PFSK-1 (cell line): Measurements from ENCODE around the gene CD3E.

ENCODE experiments used
- FOXP2 ChIP-seq: optimal IDR thresholded peaks from 2 replicates; pipeline ENCODE3; 2011; ENCODE audit warnings: borderline replicate concordance, control low read depth, inconsistent platforms; ENCODE audit not compliant: insufficient read depth; ENCODE audit errors: extremely low read length, extremely low read depth
- POLR2AphosphoS5 ChIP-seq: IDR thresholded peaks from 2 replicates; pipeline ENCODE4 v1.6.1; 2012; ENCODE audit warnings: low read depth, mild to moderate bottlenecking, control low read depth, low read length, moderate library complexity
- REST ChIP-seq, 2 experiments: IDR thresholded peaks; 2 replicates each; pipeline versions ENCODE4 v1.6.1 to v1.8.0; 2011 to 2012; ENCODE audit warnings: low read depth in 2 of 2, low read length in 2 of 2, control low read depth in 1 of 2, inconsistent platforms in 1 of 2, mild to moderate bottlenecking in 1 of 2, moderate library complexity in 1 of 2; ENCODE audit not compliant: insufficient read depth in 1 of 2
- SIN3A ChIP-seq: IDR thresholded peaks from 2 replicates; pipeline ENCODE4 v1.6.1; 2012; ENCODE audit warnings: mild to moderate bottlenecking, low read length, moderate library complexity, borderline replicate concordance; ENCODE audit not compliant: insufficient read depth
- TAF1 ChIP-seq: IDR thresholded peaks from 2 replicates; pipeline ENCODE4 v1.6.1; 2012; ENCODE audit warnings: low read length, control low read depth, borderline replicate concordance; ENCODE audit not compliant: insufficient read depth

CD3E gene

GRCh38 chr11:118339281-118339961 lies 34.9 kb downstream of the CD3E start:
- TF ChIP-seq FOXP2 = no peak

- no peak for TF ChIP-seq REST (IDR thresholded peaks at IDR 0.05; ENCODE audit: insufficient read depth in 1 of 2, low read depth in 2 of 2, low read length in 2 of 2)
- no peak for TF ChIP-seq TAF1
- TF ChIP-seq FOXP2 = no peak
- TF ChIP-seq SIN3A = no peak
- TF ChIP-seq POLR2AphosphoS5 = no peak
Observed at GRCh38 chr11:118340449-118340848, 35.9 kb downstream of the CD3E start.

- no peak for TF ChIP-seq POLR2AphosphoS5
- TF ChIP-seq FOXP2 = no peak
- TF ChIP-seq TAF1 = no peak
- TF ChIP-seq REST (IDR thresholded peaks at IDR 0.05; ENCODE audit: insufficient read depth in 1 of 2, low read depth in 2 of 2, low read length in 2 of 2) = no peak
- no peak for TF ChIP-seq SIN3A
Observed at GRCh38 chr11:118341261-118341660, 36.7 kb downstream of the CD3E start.

GRCh38 chr11:118341815-118342489 lies 37.4 kb downstream of the CD3E start:
- TF ChIP-seq FOXP2 = no peak
- no peak for TF ChIP-seq TAF1
- TF ChIP-seq POLR2AphosphoS5 = no peak
- TF ChIP-seq SIN3A = no peak
- no peak for TF ChIP-seq REST (IDR thresholded peaks at IDR 0.05; ENCODE audit: insufficient read depth in 1 of 2, low read depth in 2 of 2, low read length in 2 of 2)

GRCh38 chr11:118342503-118343161 lies 38.1 kb downstream of the CD3E start, which contains the start of gene CD3D:
Gene CD3D (minus strand): TSS chr11:118342705. CDS start chr11:118342607, 98 bp downstream.
- TF ChIP-seq FOXP2 (no peak), POLR2AphosphoS5 (no peak), TAF1 (no peak), SIN3A (no peak), REST (IDR thresholded peaks at IDR 0.05; ENCODE audit: insufficient read depth in 1 of 2, low read depth in 2 of 2, low read length in 2 of 2) (no peak)
